Lung (tissue), 12 donors: Measurements from ENCODE around the gene MREG. TPM values are rescaled to one million over a fixed set of nuclear protein-coding genes. Genes with fewer than 3 reads are reported as not detected.

Experiments used
- ATAC-seq: fragments of 200-7000 bp; cut with Tn5 transposase; one replicate; pipeline ENCODE4 v1.9.1; 2020; ENCODE audit warnings: moderate number of reproducible peaks; ENCODE audit not compliant: insufficient read depth, low FRiP score
- DNase-seq, 3 donors: peaks; one replicate each; pipeline ENCODE4 v3.0.0-alpha.2; 2013 to 2017
- H3K27ac ChIP-seq, 2 donors: one replicate each; pipeline ENCODE4 v1.5.1; 2013; ENCODE audit warnings: mild to moderate bottlenecking in 2 of 2, moderate library complexity in 2 of 2, control low read depth in 1 of 2, inconsistent platforms in 1 of 2, low read depth in 1 of 2, low read length in 1 of 2
- H3K27me3 ChIP-seq, 3 donors: one replicate each; pipeline ENCODE4 v1.5.1; 2013; ENCODE audit warnings: low read length in 2 of 3; ENCODE audit not compliant: control insufficient read depth in 3 of 3, insufficient read depth in 3 of 3
- H3K36me3 ChIP-seq, 4 donors: one replicate each; pipeline ENCODE4 v1.5.1; 2013; ENCODE audit warnings: low read length in 4 of 4, mild to moderate bottlenecking in 1 of 4, moderate library complexity in 1 of 4; ENCODE audit not compliant: control insufficient read depth in 4 of 4, insufficient read depth in 4 of 4
- H3K4me1 ChIP-seq, 5 donors: one replicate each; pipeline ENCODE4 v1.5.1; 2013; ENCODE audit warnings: low read length in 5 of 5, mild to moderate bottlenecking in 2 of 5, moderate library complexity in 1 of 5; ENCODE audit not compliant: control insufficient read depth in 5 of 5, insufficient read depth in 5 of 5
- H3K4me3 ChIP-seq: one replicate; pipeline ENCODE4 v1.5.1; 2013; ENCODE audit warnings: mild to moderate bottlenecking, control low read depth, moderate library complexity
- H3K9ac ChIP-seq, 2 donors: one replicate each; pipeline ENCODE4 v1.5.1; 2013; ENCODE audit warnings: low read length in 2 of 2, control low read depth in 1 of 2; ENCODE audit not compliant: insufficient read depth in 1 of 2
- H3K9me3 ChIP-seq, 4 donors: one replicate each; pipeline ENCODE4 v1.5.1; 2013; ENCODE audit warnings: low read length in 3 of 4, mild to moderate bottlenecking in 1 of 4, moderate library complexity in 1 of 4; ENCODE audit not compliant: control insufficient read depth in 4 of 4, insufficient read depth in 3 of 4
- WGBS, 2 donors: extraction: QIAGEN DNeasy Blood & Tissue Kit; methylation state at CpG; one replicate each; pipeline ENCODE4 v1.1.7; 2013; 5-methylcytosine and 5-hydroxymethylcytosine counted together
- polyA plus RNA-seq, 2 donors: library from polyadenylated mRNA; stranded (reverse); fragments of 200-250 nt; gene quantifications; one replicate each; pipeline ENCODE4 v1.2.1, GENCODE V29; 2013
- total RNA-seq, 2 donors: library from RNA; depleted of rRNA in 1 of 2; stranded (reverse); fragments of >200 nt in 1 of 2; gene quantifications; one replicate each; pipeline ENCODE4 v1.2.1, GENCODE V29; 2014 to 2021
- TF ChIP-seq, protein P1 (sequence below): IDR thresholded peaks from 2 replicates; pipeline ENCODE4 v1.5.1; 2012; ENCODE audit warnings: mild to moderate bottlenecking; ENCODE audit errors: control extremely low read depth, extremely low read depth
- donor health status: control.
- donor health status: control.
- donor health status: Bipolar disorder and iron deficiency.
- donor health status: healthy.
- donor health status: DM: yes; HTN: yes; CAD: no.

The MREG gene
- total and polyA plus RNA-seq, 4 donors, result 6.9 to 30.2 (median 12.0) TPM

GRCh38 chr2:216015722-216016464, 2.5 kb upstream of the MREG start:
- DNase-seq (peak in 1 of 3 donors; percentile 47), ATAC-seq (no peak)
- Histone ChIP-seq H3K4me1 (peaks cover 0 to 15% (median 0%) of the 10 kb centered on the region in 5 donors), H3K27me3 (no peaks in the 10 kb centered on the region), H3K4me3 (no peak overlapping the region), H3K36me3 (no peaks in the 10 kb centered on the region), H3K27ac (no peak overlapping the region), H3K9me3 (no peaks in the 10 kb centered on the region), H3K9ac (no peak overlapping the region)
- TF ChIP-seq, protein P1, sequence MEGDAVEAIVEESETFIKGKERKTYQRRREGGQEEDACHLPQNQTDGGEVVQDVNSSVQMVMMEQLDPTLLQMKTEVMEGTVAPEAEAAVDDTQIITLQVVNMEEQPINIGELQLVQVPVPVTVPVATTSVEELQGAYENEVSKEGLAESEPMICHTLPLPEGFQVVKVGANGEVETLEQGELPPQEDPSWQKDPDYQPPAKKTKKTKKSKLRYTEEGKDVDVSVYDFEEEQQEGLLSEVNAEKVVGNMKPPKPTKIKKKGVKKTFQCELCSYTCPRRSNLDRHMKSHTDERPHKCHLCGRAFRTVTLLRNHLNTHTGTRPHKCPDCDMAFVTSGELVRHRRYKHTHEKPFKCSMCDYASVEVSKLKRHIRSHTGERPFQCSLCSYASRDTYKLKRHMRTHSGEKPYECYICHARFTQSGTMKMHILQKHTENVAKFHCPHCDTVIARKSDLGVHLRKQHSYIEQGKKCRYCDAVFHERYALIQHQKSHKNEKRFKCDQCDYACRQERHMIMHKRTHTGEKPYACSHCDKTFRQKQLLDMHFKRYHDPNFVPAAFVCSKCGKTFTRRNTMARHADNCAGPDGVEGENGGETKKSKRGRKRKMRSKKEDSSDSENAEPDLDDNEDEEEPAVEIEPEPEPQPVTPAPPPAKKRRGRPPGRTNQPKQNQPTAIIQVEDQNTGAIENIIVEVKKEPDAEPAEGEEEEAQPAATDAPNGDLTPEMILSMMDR, result no peak
- 58 to 66% methylated on average over 5 of the region's 5 CpGs for WGBS, 2 donors

DNA sequence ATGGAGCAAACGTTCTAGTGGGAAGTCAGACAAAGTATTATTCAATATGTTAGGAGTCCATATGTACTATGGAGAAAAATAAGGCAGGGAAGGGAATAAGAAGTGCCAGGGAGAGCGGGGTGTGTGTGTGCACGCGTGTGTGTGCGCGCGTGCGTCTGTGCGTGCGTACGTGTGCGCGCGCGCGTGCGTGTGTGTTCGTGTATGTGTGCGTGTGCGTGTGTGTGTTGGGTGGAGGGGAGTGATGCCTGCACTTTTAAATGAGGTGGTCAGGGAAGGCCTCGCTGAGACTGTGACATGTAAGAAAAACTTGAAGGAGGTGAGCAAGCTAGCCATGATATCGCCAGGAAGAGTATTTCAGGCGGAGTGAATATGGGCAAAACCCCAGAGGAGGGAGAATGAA, 1.6 kb upstream of the MREG start:
- TF ChIP-seq, protein P1, result no peak
- 94 to 97% methylated on average over 23 of the region's 23 CpGs for WGBS, 2 donors
- Histone ChIP-seq H3K36me3 (no peaks in the 10 kb centered on the region), H3K4me1 (peaks cover 0 to 15% (median 0%) of the 10 kb centered on the region in 5 donors), H3K9me3 (no peaks in the 10 kb centered on the region), H3K27ac (no peak overlapping the region), H3K4me3 (no peak overlapping the region), H3K9ac (no peak overlapping the region), H3K27me3 (no peaks in the 10 kb centered on the region)
- DNase-seq, result no peak
- ATAC-seq, result no peak

DNA sequence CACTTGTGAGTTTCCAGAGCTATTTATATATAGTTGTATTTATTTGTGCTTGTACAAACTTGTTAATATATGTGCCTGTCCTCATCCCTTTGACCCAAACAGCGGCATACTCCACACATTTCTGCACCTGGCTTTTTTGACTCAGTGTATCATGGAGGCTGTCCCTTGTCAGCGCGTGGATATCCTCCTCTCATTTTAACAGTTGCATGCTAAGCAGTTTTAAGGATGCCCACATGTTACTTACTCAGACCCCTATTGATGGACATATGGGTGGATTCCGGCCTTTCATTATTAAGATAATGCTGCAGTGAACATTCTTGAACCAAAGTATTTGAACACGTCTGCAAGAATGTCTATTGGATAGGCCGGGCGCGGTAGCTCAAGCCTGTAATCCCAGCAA, 655 bp upstream of the MREG start:
- DNase-seq (no peak), ATAC-seq (no peak)
- H3K36me3 ChIP-seq, result no peaks in the 10 kb centered on the region
- WGBS, 2 donors, result 91 to 92% methylated on average over 8 of the region's 8 CpGs
- peak overlapping the region in 1 of 2 donors; percentile 23 for H3K9ac ChIP-seq
- no peaks in the 10 kb centered on the region for H3K27me3 ChIP-seq
- H3K27ac ChIP-seq, result no peak overlapping the region
- peaks cover 0 to 15% (median 0%) of the 10 kb centered on the region in 5 donors for H3K4me1 ChIP-seq
- TF ChIP-seq, protein P1, result no peak
- H3K9me3 ChIP-seq, result no peaks in the 10 kb centered on the region
- no peak overlapping the region for H3K4me3 ChIP-seq

DNA sequence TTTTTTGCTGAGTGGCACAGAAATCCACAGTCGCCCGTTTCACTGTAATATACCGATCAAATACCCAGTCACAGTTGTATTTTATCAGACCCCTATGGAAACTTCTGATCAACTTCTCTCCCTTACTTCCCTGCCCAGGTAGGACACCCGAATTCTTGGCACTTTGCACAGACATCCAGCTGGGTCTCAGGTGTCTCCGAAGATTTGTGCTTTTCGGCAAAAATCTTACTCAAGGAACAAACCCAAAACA, 596 bp downstream of the MREG start:
- peak overlapping the region; percentile 87 for H3K4me3 ChIP-seq
- H3K9ac ChIP-seq, result peak overlapping the region; percentile 59 to 81
- H3K4me1 ChIP-seq, result peaks cover 0 to 15% (median 0%) of the 10 kb centered on the region in 5 donors
- no peaks in the 10 kb centered on the region for H3K36me3 ChIP-seq
- DNase-seq (peak in 1 of 3 donors; percentile 17), ATAC-seq (no peak)
- 14 to 15% methylated on average over 6 of the region's 6 CpGs for WGBS, 2 donors
- H3K9me3 ChIP-seq, result no peaks in the 10 kb centered on the region
- H3K27ac ChIP-seq, result peak overlapping the region in 1 of 2 donors; percentile 93
- TF ChIP-seq, protein P1, result no peak
- H3K27me3 ChIP-seq, result no peaks in the 10 kb centered on the region
